ENCODE measurements around the gene HTT. TPM values are rescaled to one million over a fixed set of nuclear protein-coding genes. Genes with fewer than 3 reads are reported as not detected.

Gene HTT
- total and polyA plus RNA-seq, 5 donors from 2014 or later = 4.8 to 101 (median 6.4) TPM

DNA sequence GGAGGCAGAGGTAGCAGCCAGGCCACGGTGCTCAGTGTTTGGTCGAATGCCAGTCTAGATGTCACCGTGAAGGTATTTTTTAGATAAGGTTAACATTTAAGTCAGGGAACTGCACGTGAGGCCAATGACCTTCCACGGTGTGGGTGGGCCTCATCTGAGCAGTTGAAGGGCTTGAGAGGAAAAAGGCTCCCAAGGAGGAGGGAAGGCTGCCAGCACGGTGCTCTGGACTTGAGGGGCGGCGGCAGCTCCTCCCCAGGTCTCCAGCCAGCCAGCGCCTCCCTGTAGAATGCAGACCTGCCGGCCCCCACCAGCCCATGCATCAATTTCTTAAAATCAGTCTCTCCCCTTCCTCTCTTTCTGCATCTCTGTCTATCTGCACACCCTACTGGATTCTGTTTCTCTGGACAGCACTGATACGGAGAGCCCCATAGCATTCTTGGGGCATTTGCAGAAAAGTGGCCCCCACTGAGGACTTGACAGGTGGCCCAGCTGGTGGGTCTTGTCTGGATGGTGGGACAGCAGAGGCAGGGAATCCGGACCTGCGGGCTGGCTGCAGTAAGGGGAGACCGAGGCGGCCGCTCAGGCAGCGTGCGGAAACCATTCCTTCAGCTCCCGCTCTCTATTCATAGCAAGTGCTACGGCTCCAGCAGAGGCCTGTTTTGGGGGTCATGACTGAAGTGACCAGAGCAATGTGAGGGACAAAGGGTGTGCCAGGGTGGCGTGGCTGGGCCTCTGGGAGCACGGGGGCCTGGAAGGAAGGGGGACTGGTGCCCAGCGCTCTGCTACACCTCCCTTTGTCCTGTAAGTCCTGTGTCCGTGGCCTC, 210.5 kb downstream of the HTT start:
- Mint-ChIP-seq H3K4me1 (peaks cover 0 to 3% (median 0%) of the 10 kb centered on the region in 4 donors), H3K27me3 (peaks cover 31% of the 10 kb centered on the region), H3K4me3 (no peak overlapping the region), H3K36me3 (no peaks in the 10 kb centered on the region), H3K9me3 (peaks cover 0 to 11% (median 2%) of the 10 kb centered on the region in 7 donors), H3K27ac (no peak overlapping the region)
- ATAC-seq (ENCODE audit: low read depth in 2 of 2) (no peak), DNase-seq (no peak)
- H3K9me3 ChIP-seq (ENCODE audit: control insufficient read depth in 2 of 2, low read length in 2 of 2) = no peaks in the 10 kb centered on the region
- H3K36me3 ChIP-seq (ENCODE audit: control insufficient read depth, insufficient read depth, low read length) = no peaks in the 10 kb centered on the region
- H3K27ac ChIP-seq (ENCODE audit: insufficient read depth, low read length, poor library complexity, severe bottlenecking) = no peak overlapping the region
- no peak overlapping the region for H3K4me3 ChIP-seq (ENCODE audit: low read depth, low read length)
- H3K4me1 ChIP-seq (ENCODE audit: control insufficient read depth, insufficient read depth, low read length, poor library complexity, severe bottlenecking) = no peaks in the 10 kb centered on the region
- H3K27me3 ChIP-seq (ENCODE audit: control insufficient read depth, insufficient read depth, low read length) = peaks cover 3% of the 10 kb centered on the region

DNA sequence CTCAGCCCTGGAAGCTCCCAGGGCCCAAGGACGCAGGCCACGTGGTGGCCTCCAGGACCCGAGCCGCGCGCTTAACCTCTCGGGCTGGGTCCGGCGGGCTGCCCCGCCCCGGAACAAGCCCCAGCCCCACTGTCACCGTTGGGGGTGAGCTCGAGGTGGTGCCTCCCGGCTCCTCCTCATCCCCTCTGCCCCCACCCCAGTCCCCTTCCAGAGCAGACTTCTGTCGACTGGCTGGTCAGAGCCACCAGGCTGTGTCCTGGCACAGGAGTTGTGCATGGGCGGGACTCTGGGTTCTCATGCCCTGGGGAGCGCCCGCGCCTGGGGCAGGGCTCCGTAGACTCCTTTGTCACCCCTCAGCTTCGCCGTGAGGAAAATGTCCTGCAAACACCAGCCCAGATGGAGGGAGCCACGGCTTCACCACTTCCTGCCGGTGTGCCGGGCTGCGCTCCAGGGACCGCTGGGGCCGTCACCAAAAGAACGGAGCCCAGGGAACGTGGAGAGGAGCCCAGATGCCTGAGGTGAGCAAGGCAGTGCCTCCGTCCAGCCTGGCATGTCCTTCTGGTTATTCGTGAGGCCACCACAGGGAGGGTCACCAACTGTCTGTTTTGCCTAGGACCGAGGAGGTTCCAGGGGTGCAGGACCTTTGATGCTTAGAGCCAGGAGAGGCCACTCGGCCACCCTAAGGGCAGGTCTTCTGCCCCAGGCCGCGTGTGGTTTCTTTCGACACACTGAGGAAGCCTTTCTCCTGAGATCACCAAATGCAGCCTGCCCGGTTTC, 211.3 kb downstream of the HTT start:
- Histone ChIP-seq H3K36me3 (ENCODE audit: control insufficient read depth, insufficient read depth, low read length) (no peaks in the 10 kb centered on the region), H3K4me3 (ENCODE audit: low read depth, low read length) (no peak overlapping the region), H3K9me3 (ENCODE audit: control insufficient read depth in 2 of 2, low read length in 2 of 2) (no peaks in the 10 kb centered on the region), H3K4me1 (ENCODE audit: control insufficient read depth, insufficient read depth, low read length, poor library complexity, severe bottlenecking) (no peaks in the 10 kb centered on the region), H3K27ac (ENCODE audit: insufficient read depth, low read length, poor library complexity, severe bottlenecking) (no peak overlapping the region), H3K27me3 (ENCODE audit: control insufficient read depth, insufficient read depth, low read length) (peaks cover 3% of the 10 kb centered on the region)
- H3K27ac Mint-ChIP-seq = no peak overlapping the region
- H3K27me3 Mint-ChIP-seq = peaks cover 31% of the 10 kb centered on the region
- peaks cover 0 to 11% (median 2%) of the 10 kb centered on the region in 7 donors for H3K9me3 Mint-ChIP-seq
- ATAC-seq (ENCODE audit: low read depth in 2 of 2) = peak in 1 of 2 donors; percentile 50
- H3K4me3 Mint-ChIP-seq = no peak overlapping the region
- H3K36me3 Mint-ChIP-seq = no peaks in the 10 kb centered on the region
- no peak for DNase-seq
- peaks cover 0 to 3% (median 0%) of the 10 kb centered on the region in 4 donors for H3K4me1 Mint-ChIP-seq

DNA sequence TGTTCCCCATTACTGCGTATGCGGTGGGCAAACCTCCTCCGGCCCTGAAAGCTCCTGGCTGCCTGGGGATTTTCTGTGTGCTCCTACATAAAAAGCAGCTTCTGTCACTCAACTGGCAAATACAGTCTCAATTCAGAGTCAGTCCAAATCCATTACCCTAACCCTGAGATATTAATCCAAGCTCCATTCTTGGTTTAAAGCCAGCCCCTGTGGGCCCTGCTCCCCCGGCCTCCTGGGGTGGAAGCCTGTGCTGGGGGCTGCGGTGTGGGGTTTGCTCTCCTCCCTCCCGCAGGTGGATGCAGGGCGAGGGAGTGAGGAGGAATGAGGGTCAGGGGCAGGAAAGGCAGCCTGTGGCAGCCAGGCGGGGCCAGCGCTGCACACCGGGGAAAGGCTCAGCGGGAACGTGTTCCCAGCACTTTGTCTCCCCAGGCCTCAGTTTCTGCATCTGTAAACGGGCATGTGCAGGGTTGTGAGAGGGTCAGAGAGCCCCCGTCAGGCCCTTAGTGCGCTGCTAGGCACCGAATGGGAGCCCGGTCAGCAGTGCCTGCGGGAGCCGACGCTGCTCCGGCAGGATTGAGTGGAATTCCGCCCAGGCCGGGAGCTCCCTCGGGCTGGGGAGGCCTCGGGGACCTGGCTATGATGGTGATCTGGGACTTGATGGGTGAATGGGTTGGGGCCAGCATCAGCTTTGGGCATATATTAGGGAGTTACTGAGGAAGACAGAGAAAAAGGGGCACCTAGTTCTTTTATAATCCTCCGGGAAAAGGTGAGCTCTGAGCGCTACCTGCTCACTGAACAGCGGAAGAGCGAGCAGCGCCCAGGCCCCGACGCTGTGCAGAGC, 212.1 kb downstream of the HTT start:
- Mint-ChIP-seq H3K4me3 (no peak overlapping the region), H3K36me3 (no peaks in the 10 kb centered on the region), H3K4me1 (peaks cover 0 to 5% (median 2%) of the 10 kb centered on the region in 4 donors), H3K9me3 (peaks cover 0 to 8% (median 2%) of the 10 kb centered on the region in 7 donors), H3K27ac (peak overlapping the region in 1 of 3 donors; percentile 13), H3K27me3 (peaks cover 32% of the 10 kb centered on the region)
- H3K9me3 ChIP-seq (ENCODE audit: control insufficient read depth in 2 of 2, low read length in 2 of 2) = no peaks in the 10 kb centered on the region
- no peak for DNase-seq
- H3K4me3 ChIP-seq (ENCODE audit: low read depth, low read length) = no peak overlapping the region
- H3K4me1 ChIP-seq (ENCODE audit: control insufficient read depth, insufficient read depth, low read length, poor library complexity, severe bottlenecking) = peaks cover 3% of the 10 kb centered on the region
- ATAC-seq (ENCODE audit: low read depth in 2 of 2) = no peak
- peaks cover 2% of the 10 kb centered on the region for H3K27me3 ChIP-seq (ENCODE audit: control insufficient read depth, insufficient read depth, low read length)
- no peak overlapping the region for H3K27ac ChIP-seq (ENCODE audit: insufficient read depth, low read length, poor library complexity, severe bottlenecking)
- H3K36me3 ChIP-seq (ENCODE audit: control insufficient read depth, insufficient read depth, low read length) = no peaks in the 10 kb centered on the region

DNA sequence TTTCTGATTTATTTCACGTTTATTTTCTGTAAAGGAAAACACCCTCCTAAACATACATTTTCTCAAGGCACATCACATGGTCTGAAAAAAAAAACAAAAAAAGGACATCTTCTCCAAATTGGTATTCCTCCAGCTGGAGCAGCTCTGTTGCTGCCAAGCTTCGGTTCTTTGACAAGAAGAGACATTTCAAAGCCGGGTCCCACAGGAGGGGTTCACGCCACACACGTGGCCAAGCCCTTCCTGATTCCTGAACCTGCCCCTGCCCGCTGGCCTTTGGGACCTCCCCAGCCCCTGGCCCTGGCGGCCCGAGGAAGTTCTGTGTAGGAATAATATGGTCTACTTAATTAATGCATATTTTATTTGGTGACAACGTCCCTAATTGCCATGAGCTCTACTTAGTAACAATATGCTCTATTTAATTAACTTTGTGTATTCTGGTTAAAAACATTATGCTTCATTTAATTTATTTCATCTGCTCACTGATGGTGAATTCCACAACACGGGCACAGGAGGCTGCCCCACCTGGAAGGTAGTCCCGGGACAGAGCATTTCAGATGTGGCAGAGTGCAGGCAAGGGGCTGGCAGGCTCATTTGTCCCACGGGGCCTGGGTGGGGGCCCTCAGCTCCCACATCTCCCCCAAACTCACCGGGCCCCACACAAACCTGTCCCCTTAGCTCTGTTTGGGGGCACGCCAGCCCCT, 212.9 kb downstream of the HTT start:
- no peaks in the 10 kb centered on the region for H3K36me3 Mint-ChIP-seq
- H3K27me3 Mint-ChIP-seq = peaks cover 32% of the 10 kb centered on the region
- Histone ChIP-seq H3K4me3 (ENCODE audit: low read depth, low read length) (no peak overlapping the region), H3K4me1 (ENCODE audit: control insufficient read depth, insufficient read depth, low read length, poor library complexity, severe bottlenecking) (peaks cover 10% of the 10 kb centered on the region), H3K27ac (ENCODE audit: insufficient read depth, low read length, poor library complexity, severe bottlenecking) (no peak overlapping the region), H3K9me3 (ENCODE audit: control insufficient read depth in 2 of 2, low read length in 2 of 2) (no peaks in the 10 kb centered on the region), H3K36me3 (ENCODE audit: control insufficient read depth, insufficient read depth, low read length) (no peaks in the 10 kb centered on the region), H3K27me3 (ENCODE audit: control insufficient read depth, insufficient read depth, low read length) (peaks cover 2% of the 10 kb centered on the region)
- no peak for ATAC-seq (ENCODE audit: low read depth in 2 of 2)
- no peak for DNase-seq
- no peak overlapping the region for H3K27ac Mint-ChIP-seq
- peak overlapping the region in 1 of 4 donors; percentile 32 for H3K4me3 Mint-ChIP-seq
- H3K4me1 Mint-ChIP-seq = peaks cover 0 to 10% (median 5%) of the 10 kb centered on the region in 4 donors
- peaks cover 0 to 2% (median 0%) of the 10 kb centered on the region in 7 donors for H3K9me3 Mint-ChIP-seq

DNA sequence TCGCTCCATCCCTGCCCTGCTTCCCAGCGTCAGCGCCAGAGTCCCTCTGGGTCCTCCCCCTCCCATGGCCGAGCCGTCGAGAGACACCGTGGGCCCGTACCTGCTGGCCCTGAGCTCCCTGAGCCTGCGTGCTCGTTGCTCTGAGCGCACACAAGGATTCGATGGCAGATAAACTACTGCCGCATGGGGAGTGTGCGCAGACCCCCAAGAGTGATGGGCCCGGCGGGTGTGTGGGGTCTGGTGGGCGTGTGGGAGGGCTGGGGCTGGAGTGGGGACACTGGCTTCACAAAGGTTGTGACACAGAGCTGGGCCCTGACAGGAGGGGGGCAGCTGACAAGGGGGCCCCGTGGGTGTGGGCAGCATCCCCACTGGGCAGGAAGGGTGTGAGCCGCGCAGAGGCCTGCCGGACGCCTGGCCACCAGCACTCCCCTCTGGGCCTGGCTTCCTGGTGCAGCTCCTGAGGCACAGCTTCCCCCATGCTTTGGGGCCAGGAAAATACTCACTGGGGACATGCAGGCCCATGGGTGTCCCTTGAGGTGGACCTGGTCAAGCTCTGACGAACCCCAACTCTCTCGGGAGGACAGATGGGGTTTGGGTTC, 213.6 kb downstream of the HTT start:
- no peak overlapping the region for H3K27ac ChIP-seq (ENCODE audit: insufficient read depth, low read length, poor library complexity, severe bottlenecking)
- no peak for ATAC-seq (ENCODE audit: low read depth in 2 of 2)
- peaks cover 2% of the 10 kb centered on the region for H3K27me3 ChIP-seq (ENCODE audit: control insufficient read depth, insufficient read depth, low read length)
- Mint-ChIP-seq H3K27me3 (peaks cover 31% of the 10 kb centered on the region), H3K9me3 (no peaks in the 10 kb centered on the region), H3K4me3 (peak overlapping the region in 1 of 4 donors; percentile 32), H3K27ac (no peak overlapping the region), H3K36me3 (no peaks in the 10 kb centered on the region), H3K4me1 (peaks cover 0 to 10% (median 5%) of the 10 kb centered on the region in 4 donors)
- peaks cover 10% of the 10 kb centered on the region for H3K4me1 ChIP-seq (ENCODE audit: control insufficient read depth, insufficient read depth, low read length, poor library complexity, severe bottlenecking)
- no peak overlapping the region for H3K4me3 ChIP-seq (ENCODE audit: low read depth, low read length)
- no peaks in the 10 kb centered on the region for H3K9me3 ChIP-seq (ENCODE audit: control insufficient read depth in 2 of 2, low read length in 2 of 2)
- no peak for DNase-seq
- H3K36me3 ChIP-seq (ENCODE audit: control insufficient read depth, insufficient read depth, low read length) = no peaks in the 10 kb centered on the region

DNA sequence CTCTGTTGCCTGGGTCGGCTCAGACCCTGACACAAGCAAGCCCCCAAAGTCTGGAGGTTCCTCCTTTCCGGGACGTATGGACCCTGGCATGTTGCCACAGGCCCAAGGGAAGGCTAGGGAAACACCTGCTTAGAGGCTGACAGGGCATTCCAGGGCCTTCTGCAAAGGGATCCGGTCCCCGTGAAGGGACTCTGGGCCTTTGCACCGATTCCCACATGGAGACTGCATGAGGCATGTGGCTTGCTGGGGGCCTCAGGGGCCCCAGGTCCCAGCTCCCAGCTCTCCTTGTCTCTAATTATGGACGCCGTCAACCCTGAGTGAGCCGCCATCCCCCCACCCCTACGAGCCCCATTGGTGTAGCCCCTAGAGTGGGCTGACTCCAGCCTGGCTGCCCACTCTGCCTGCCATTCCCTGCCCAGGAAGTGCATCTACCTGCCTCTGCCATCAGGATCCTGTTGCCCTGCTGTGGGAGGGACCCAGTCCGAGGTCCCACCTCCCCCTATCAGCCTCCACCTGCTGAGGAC, 214.2 kb downstream of the HTT start:
- DNase-seq = no peak
- H3K4me3 Mint-ChIP-seq = peak overlapping the region in 1 of 4 donors; percentile 18

More for the DNA sequence above, 214.2 kb downstream of the HTT start:
- no peak for ATAC-seq (ENCODE audit: low read depth in 2 of 2)
- H3K27me3 ChIP-seq (ENCODE audit: control insufficient read depth, insufficient read depth, low read length) = peaks cover 2% of the 10 kb centered on the region
- no peak overlapping the region for H3K27ac ChIP-seq (ENCODE audit: insufficient read depth, low read length, poor library complexity, severe bottlenecking)
- H3K4me1 ChIP-seq (ENCODE audit: control insufficient read depth, insufficient read depth, low read length, poor library complexity, severe bottlenecking) = peaks cover 13% of the 10 kb centered on the region
- H3K4me3 ChIP-seq (ENCODE audit: low read depth, low read length) = no peak overlapping the region
- H3K4me1 Mint-ChIP-seq = peaks cover 0 to 13% (median 8%) of the 10 kb centered on the region in 4 donors
- H3K9me3 Mint-ChIP-seq = no peaks in the 10 kb centered on the region
- H3K9me3 ChIP-seq (ENCODE audit: control insufficient read depth in 2 of 2, low read length in 2 of 2) = no peaks in the 10 kb centered on the region
- H3K36me3 Mint-ChIP-seq = no peaks in the 10 kb centered on the region
- H3K27me3 Mint-ChIP-seq = peaks cover 26% of the 10 kb centered on the region
- H3K27ac Mint-ChIP-seq = no peak overlapping the region
- no peaks in the 10 kb centered on the region for H3K36me3 ChIP-seq (ENCODE audit: control insufficient read depth, insufficient read depth, low read length)

Data from CD4-positive, CD25-positive, alpha-beta regulatory T cell (primary cell).